GM21528 (cell line): Measurements from ENCODE around the gene ABCC11.
A peak's percentile ranks its signal among the peaks of the same experiment; 100 is the strongest.
"Not testable (repeated sequence)": the region's sequence is repeated elsewhere in the genome, so short reads cannot be mapped to it uniquely, and the experiment has no call there.

ENCODE experiments used
- ATAC-seq: cut with Tn5 transposase; IDR thresholded peaks from one replicate; pipeline ENCODE4 v1.9.1; 2021; ENCODE audit warnings: mild to moderate bottlenecking, moderate library complexity; ENCODE audit not compliant: unreplicated experiment, low FRiP score

The ABCC11 gene

GRCh38 chr16:48250520-48251278 lies 3.4 kb upstream of the ABCC11 start:
- no peak for ATAC-seq

- no peak for ATAC-seq
Measured at GRCh38 chr16:48246066-48246465, 1.3 kb downstream of the ABCC11 start.

- peak; percentile 7 for ATAC-seq
Measured at GRCh38 chr16:48244863-48245195, 2.5 kb downstream of the ABCC11 start.

GRCh38 chr16:48244080-48244862 lies 3.1 kb downstream of the ABCC11 start, which contains the start of gene LONP2:
TSS of gene LONP2 (plus strand) at chr16:48244300. CDS start at chr16:48244389, 89 bp downstream.
- peak; percentile 99 for ATAC-seq

GRCh38 chr16:48240147-48240546 lies 7.2 kb downstream of the ABCC11 start:
- not testable (repeated sequence) for ATAC-seq

GRCh38 chr16:48236286-48236685 lies 11.1 kb downstream of the ABCC11 start:
- ATAC-seq = no peak

- ATAC-seq = no peak
Measured at GRCh38 chr16:48235556-48236136, 11.7 kb downstream of the ABCC11 start.

GRCh38 chr16:48235058-48235555 lies 12.2 kb downstream of the ABCC11 start:
- no peak for ATAC-seq

GRCh38 chr16:48234630-48235029 lies 12.7 kb downstream of the ABCC11 start:
- ATAC-seq = no peak

- no peak for ATAC-seq
Measured at GRCh38 chr16:48232493-48233040, 14.8 kb downstream of the ABCC11 start.

GRCh38 chr16:48231727-48232492 lies 15.4 kb downstream of the ABCC11 start:
- ATAC-seq = no peak

- ATAC-seq = no peak
Measured at GRCh38 chr16:48225456-48225855, 21.9 kb downstream of the ABCC11 start.

- no peak for ATAC-seq
Measured at GRCh38 chr16:48223490-48223889, 23.8 kb downstream of the ABCC11 start.

- no peak for ATAC-seq
Measured at GRCh38 chr16:48220891-48221290, 26.4 kb downstream of the ABCC11 start.

- no peak for ATAC-seq
Measured at GRCh38 chr16:48218473-48218872, 28.9 kb downstream of the ABCC11 start.

GRCh38 chr16:48217708-48218107 lies 29.6 kb downstream of the ABCC11 start:
- no peak for ATAC-seq

GRCh38 chr16:48215738-48216137 lies 31.6 kb downstream of the ABCC11 start:
- ATAC-seq = no peak

- no peak for ATAC-seq
Measured at GRCh38 chr16:48212033-48212432, 35.3 kb downstream of the ABCC11 start.

GRCh38 chr16:48210747-48211146 lies 36.6 kb downstream of the ABCC11 start:
- no peak for ATAC-seq

- ATAC-seq = no peak
Measured at GRCh38 chr16:48206594-48207242, 40.6 kb downstream of the ABCC11 start.
